A549 treated with DMSO at 1 μM for 4 hours (cell line): ENCODE results near the gene MAP3K4. TPM values are rescaled to one million over a fixed set of nuclear protein-coding genes. Genes with fewer than 3 reads are reported as not detected.

Experiments
- total RNA-seq: library from RNA; stranded (reverse); fragments of 200-300 nt; extraction: Qiagen RNA extraction; gene quantifications from 5 replicates; pipeline ENCODE4 v1.2.3, GENCODE V29; 2022; ENCODE audit warnings: low read depth

MAP3K4 gene, protein sequence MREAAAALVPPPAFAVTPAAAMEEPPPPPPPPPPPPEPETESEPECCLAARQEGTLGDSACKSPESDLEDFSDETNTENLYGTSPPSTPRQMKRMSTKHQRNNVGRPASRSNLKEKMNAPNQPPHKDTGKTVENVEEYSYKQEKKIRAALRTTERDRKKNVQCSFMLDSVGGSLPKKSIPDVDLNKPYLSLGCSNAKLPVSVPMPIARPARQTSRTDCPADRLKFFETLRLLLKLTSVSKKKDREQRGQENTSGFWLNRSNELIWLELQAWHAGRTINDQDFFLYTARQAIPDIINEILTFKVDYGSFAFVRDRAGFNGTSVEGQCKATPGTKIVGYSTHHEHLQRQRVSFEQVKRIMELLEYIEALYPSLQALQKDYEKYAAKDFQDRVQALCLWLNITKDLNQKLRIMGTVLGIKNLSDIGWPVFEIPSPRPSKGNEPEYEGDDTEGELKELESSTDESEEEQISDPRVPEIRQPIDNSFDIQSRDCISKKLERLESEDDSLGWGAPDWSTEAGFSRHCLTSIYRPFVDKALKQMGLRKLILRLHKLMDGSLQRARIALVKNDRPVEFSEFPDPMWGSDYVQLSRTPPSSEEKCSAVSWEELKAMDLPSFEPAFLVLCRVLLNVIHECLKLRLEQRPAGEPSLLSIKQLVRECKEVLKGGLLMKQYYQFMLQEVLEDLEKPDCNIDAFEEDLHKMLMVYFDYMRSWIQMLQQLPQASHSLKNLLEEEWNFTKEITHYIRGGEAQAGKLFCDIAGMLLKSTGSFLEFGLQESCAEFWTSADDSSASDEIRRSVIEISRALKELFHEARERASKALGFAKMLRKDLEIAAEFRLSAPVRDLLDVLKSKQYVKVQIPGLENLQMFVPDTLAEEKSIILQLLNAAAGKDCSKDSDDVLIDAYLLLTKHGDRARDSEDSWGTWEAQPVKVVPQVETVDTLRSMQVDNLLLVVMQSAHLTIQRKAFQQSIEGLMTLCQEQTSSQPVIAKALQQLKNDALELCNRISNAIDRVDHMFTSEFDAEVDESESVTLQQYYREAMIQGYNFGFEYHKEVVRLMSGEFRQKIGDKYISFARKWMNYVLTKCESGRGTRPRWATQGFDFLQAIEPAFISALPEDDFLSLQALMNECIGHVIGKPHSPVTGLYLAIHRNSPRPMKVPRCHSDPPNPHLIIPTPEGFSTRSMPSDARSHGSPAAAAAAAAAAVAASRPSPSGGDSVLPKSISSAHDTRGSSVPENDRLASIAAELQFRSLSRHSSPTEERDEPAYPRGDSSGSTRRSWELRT (N-terminal part only)
- total RNA-seq = 12.8 to 14.6 TPM (median 14.3 TPM) in 5 replicates

DNA sequence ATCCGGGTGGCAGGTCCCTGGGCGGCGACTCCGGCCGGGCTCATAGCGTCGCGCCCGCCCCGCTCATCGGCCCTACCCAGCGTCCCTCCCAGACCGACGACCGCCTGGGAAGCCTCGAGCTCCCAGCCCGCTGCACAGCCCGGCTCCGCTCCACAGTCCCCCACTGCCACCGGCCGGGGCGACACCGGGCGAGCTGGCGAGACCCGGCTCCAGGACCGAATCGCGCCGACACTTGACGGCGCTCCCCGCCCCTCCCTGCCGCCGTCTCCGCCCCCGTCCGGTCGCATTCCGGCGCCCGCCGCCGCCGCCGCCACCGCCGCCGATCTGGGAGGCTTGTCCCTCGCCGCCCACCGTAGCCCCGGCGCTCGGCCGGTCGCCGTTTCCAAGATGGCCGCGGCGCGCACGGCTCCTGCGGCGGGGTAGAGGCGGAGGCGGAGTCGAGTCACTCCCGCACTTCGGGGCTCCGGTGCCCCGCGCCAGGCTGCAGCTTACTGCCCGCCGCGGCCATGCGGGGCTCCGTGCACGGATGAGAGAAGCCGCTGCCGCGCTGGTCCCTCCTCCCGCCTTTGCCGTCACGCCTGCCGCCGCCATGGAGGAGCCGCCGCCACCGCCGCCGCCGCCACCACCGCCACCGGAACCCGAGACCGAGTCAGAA is at the start of gene MAP3K4:
Gene MAP3K4 (plus strand): TSS at position 364 of the 655 bp plus-strand sequence. CDS start 163 bp downstream, at position 527.

